Ishikawa (cell line): Measurements from ENCODE around the gene RTTN.

Source experiments
- CEBPB ChIP-seq: IDR thresholded peaks from 2 replicates; pipeline ENCODE4 v1.6.1; 2012
- CREB1 ChIP-seq: IDR thresholded peaks from 2 replicates; pipeline ENCODE4 v1.6.1; 2012; ENCODE audit warnings: low read depth
- EGR1 ChIP-seq: IDR thresholded peaks from 2 replicates; pipeline ENCODE4 v1.6.1; 2012
- EP300 ChIP-seq: IDR thresholded peaks from 2 replicates; pipeline ENCODE4 v1.6.1; 2012; ENCODE audit warnings: borderline replicate concordance
- FOXM1 ChIP-seq: IDR thresholded peaks from 2 replicates; pipeline ENCODE4 v1.6.1; 2012; ENCODE audit warnings: low read depth, borderline replicate concordance
- MAX ChIP-seq: IDR thresholded peaks from 2 replicates; pipeline ENCODE4 v1.6.1; 2012
- NFIC ChIP-seq: IDR thresholded peaks from 2 replicates; pipeline ENCODE4 v1.6.1; 2012
- RAD21 ChIP-seq: IDR thresholded peaks from 2 replicates; pipeline ENCODE4 v1.6.1; 2012; ENCODE audit warnings: low read depth
- REST ChIP-seq: IDR thresholded peaks from 2 replicates; pipeline ENCODE4 v1.6.1; 2012; ENCODE audit warnings: low read depth, mild to moderate bottlenecking
- TAF1 ChIP-seq: IDR thresholded peaks from 2 replicates; pipeline ENCODE4 v1.6.1; 2012; ENCODE audit warnings: low read depth, mild to moderate bottlenecking
- TCF12 ChIP-seq: IDR thresholded peaks from 2 replicates; pipeline ENCODE4 v1.6.1; 2012; ENCODE audit warnings: low read depth
- TEAD4 ChIP-seq: IDR thresholded peaks from 2 replicates; pipeline ENCODE4 v1.6.1; 2012
- USF1 ChIP-seq: IDR thresholded peaks from 2 replicates; pipeline ENCODE4 v1.6.1; 2012
- YY1 ChIP-seq: IDR thresholded peaks from 2 replicates; pipeline ENCODE4 v1.6.1; 2012; ENCODE audit warnings: low read depth
- ZBTB7A ChIP-seq: IDR thresholded peaks from 2 replicates; pipeline ENCODE4 v1.6.1; 2012; ENCODE audit warnings: low read depth

The RTTN gene

GRCh38 chr18:70142001-70142400 lies 63.5 kb downstream of the RTTN start:
- TF ChIP-seq MAX, result no peak
- TF ChIP-seq EGR1, result no peak
- TF ChIP-seq TEAD4, result no peak
- no peak for TF ChIP-seq YY1
- no peak for TF ChIP-seq EP300
- no peak for TF ChIP-seq USF1

GRCh38 chr18:70139138-70139537 lies 66.3 kb downstream of the RTTN start:
- TF ChIP-seq ZBTB7A, result no peak
- no peak for TF ChIP-seq EP300
- no peak for TF ChIP-seq FOXM1
- TF ChIP-seq TAF1, result no peak
- no peak for TF ChIP-seq REST
- no peak for TF ChIP-seq USF1
- no peak for TF ChIP-seq YY1
- TF ChIP-seq EGR1, result no peak
- no peak for TF ChIP-seq MAX
- TF ChIP-seq TCF12, result no peak
- TF ChIP-seq TEAD4, result no peak
- TF ChIP-seq RAD21, result no peak
- TF ChIP-seq CEBPB, result no peak
- TF ChIP-seq CREB1, result no peak
- TF ChIP-seq NFIC, result no peak

GRCh38 chr18:70135604-70136003 lies 69.9 kb downstream of the RTTN start:
- TF ChIP-seq RAD21 (no peak), CREB1 (no peak), TCF12 (no peak), ZBTB7A (no peak), NFIC (no peak), CEBPB (no peak), REST (no peak), MAX (no peak), EGR1 (no peak)

- TF ChIP-seq EGR1 (no peak), CEBPB (no peak), REST (no peak), CREB1 (no peak), USF1 (no peak), FOXM1 (no peak), TEAD4 (no peak), TCF12 (no peak)
Measured at GRCh38 chr18:70132999-70133398, 72.5 kb downstream of the RTTN start.

- no peak for TF ChIP-seq TCF12
- TF ChIP-seq TAF1, result no peak
- TF ChIP-seq YY1, result no peak
- no peak for TF ChIP-seq MAX
- TF ChIP-seq CEBPB, result no peak
- TF ChIP-seq NFIC, result no peak
- no peak for TF ChIP-seq FOXM1
Measured at GRCh38 chr18:70128271-70128670, 77.2 kb downstream of the RTTN start.
